Breast epithelium (tissue), 3 donors: ENCODE measurements around the gene OLFML2A.
"Not testable (repeated sequence)": the region's sequence is repeated elsewhere in the genome, so short reads cannot be mapped to it uniquely, and the experiment has no call there.

Source experiments
- POLR2AphosphoS5 ChIP-seq, 3 donors: sonication (generic); formaldehyde crosslinking; IDR thresholded peaks; one replicate each; pipeline ENCODE4 v1.6.1; 2017; ENCODE audit warnings: antibody characterized with exemption in 3 of 3
- TF ChIP-seq, protein P1 (sequence below), 3 donors: fragments of 450-650 bp; IDR thresholded peaks; one replicate each; pipeline ENCODE4 v1.5.1; 2016 to 2017; ENCODE audit warnings: antibody characterized with exemption in 3 of 3, mild to moderate bottlenecking in 3 of 3, moderate library complexity in 3 of 3

DNA sequence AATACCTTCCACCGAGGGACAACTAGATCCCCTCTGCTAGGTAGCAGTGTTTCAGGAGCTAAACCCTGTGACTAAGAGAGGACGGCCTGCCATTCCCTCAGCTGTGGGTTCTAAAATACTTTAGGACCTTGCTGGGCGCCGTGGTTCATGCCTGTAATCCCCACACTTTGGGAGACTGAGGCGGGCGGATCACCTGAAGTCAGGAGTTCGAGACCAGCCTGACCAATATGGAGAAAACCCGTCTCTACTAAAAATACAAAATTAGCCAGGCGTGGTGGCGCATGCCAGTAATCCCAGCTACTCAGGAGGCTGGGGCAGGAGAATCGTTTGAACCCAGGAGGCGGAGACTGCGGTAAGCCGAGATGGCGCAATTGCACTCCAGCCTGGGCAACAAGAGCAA, 4.1 kb upstream of the OLFML2A start:
- not testable (repeated sequence) for TF ChIP-seq POLR2AphosphoS5 (IDR thresholded peaks at IDR 0.05)
- TF ChIP-seq, protein P1, sequence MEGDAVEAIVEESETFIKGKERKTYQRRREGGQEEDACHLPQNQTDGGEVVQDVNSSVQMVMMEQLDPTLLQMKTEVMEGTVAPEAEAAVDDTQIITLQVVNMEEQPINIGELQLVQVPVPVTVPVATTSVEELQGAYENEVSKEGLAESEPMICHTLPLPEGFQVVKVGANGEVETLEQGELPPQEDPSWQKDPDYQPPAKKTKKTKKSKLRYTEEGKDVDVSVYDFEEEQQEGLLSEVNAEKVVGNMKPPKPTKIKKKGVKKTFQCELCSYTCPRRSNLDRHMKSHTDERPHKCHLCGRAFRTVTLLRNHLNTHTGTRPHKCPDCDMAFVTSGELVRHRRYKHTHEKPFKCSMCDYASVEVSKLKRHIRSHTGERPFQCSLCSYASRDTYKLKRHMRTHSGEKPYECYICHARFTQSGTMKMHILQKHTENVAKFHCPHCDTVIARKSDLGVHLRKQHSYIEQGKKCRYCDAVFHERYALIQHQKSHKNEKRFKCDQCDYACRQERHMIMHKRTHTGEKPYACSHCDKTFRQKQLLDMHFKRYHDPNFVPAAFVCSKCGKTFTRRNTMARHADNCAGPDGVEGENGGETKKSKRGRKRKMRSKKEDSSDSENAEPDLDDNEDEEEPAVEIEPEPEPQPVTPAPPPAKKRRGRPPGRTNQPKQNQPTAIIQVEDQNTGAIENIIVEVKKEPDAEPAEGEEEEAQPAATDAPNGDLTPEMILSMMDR (IDR thresholded peaks at IDR 0.05), result not testable (repeated sequence)
